Kidney (tissue), 14 donors: ENCODE results near the gene AQP11. TPM values are rescaled to one million over a fixed set of nuclear protein-coding genes. Genes with fewer than 3 reads are reported as not detected.

ENCODE experiments used
- DNase-seq, 5 donors: peaks; one replicate each; pipeline ENCODE4 v3.0.0-alpha.2; 2013 to 2020
- FAIRE-seq: peaks from 2 replicates; lab custom pipeline; 2012; peaks lifted over from hg19 to GRCh38; lab: Jason Lieb, UNC
- H3K27ac ChIP-seq, 2 donors: one replicate each; pipeline ENCODE4 v1.7.0; 2013; ENCODE audit warnings: low read depth in 2 of 2, low read length in 2 of 2, inconsistent platforms in 1 of 2
- H3K27me3 ChIP-seq: one replicate; pipeline ENCODE4 v1.7.1; 2013; ENCODE audit warnings: low read length, inconsistent platforms; ENCODE audit not compliant: control insufficient read depth, insufficient read depth
- H3K36me3 ChIP-seq, 3 donors: one replicate each; pipeline versions ENCODE4 v1.7.0 to v1.7.1; 2013; ENCODE audit warnings: low read length in 3 of 3, control low read depth in 1 of 3, inconsistent platforms in 1 of 3; ENCODE audit not compliant: insufficient read depth in 3 of 3, control insufficient read depth in 2 of 3
- H3K4me1 ChIP-seq, 3 donors: one replicate each; pipeline versions ENCODE4 v1.7.0 to v1.7.1; 2013; ENCODE audit warnings: low read length in 3 of 3, inconsistent platforms in 1 of 3, low read depth in 1 of 3; ENCODE audit not compliant: control insufficient read depth in 2 of 3, insufficient read depth in 2 of 3
- H3K4me3 ChIP-seq, 3 donors: one replicate each; pipeline versions ENCODE4 v1.7.0 to v1.8.1; 2013; ENCODE audit warnings: low read length in 3 of 3, control low read depth in 1 of 3, inconsistent platforms in 1 of 3
- H3K9ac ChIP-seq, 3 donors: one replicate each; pipeline versions ENCODE4 v1.7.0 to v1.7.1; 2013; ENCODE audit warnings: low read length in 3 of 3, control low read depth in 1 of 3, inconsistent platforms in 1 of 3
- H3K9me3 ChIP-seq, 3 donors: one replicate each; pipeline versions ENCODE4 v1.7.0 to v1.7.1; 2013; ENCODE audit warnings: low read length in 3 of 3, control low read depth in 1 of 3, inconsistent platforms in 1 of 3; ENCODE audit not compliant: control insufficient read depth in 2 of 3, insufficient read depth in 1 of 3
- intact Hi-C: fragments of 100-400 bp; cut with DNase I; formaldehyde crosslinking; loops from one replicate; pipeline ENCODE4 v1.11.1; 2022
- polyA plus RNA-seq: library from polyadenylated mRNA; stranded (reverse); fragments of 350-450 nt; fragmentation: Illumina TruSeq; extraction: RNeasy Lipid Tissue Mini Kit (QIAGEN cat#74804); gene quantifications from one replicate; pipeline ENCODE4 v1.2.3, GENCODE V29; 2014; ENCODE audit warnings: low read depth, low replicate concordance; ENCODE audit not compliant: insufficient read depth
- total RNA-seq: library from RNA; stranded (reverse); fragmentation: NEBNext Ultra II Directional; extraction: Animal tissue kit (Norgen Biotek cat#: 25700); gene quantifications from one replicate; pipeline ENCODE4 v1.2.1, GENCODE V29; 2021
- TF ChIP-seq, protein P1 (sequence below): IDR thresholded peaks from 3 replicates; pipeline ENCODE4 v1.5.1; 2012; ENCODE audit warnings: mild to moderate bottlenecking, moderate library complexity, borderline replicate concordance; ENCODE audit not compliant: insufficient read depth; ENCODE audit errors: extremely low read depth
- donor health status: control.
- donor health status: control.
- donor health status: control.
- donor health status: control.
- donor health status: control.
- donor health status: DM: yes; HTN: yes; CAD: no.
- donor health status: Normal renal cell carcinoma (clear cell type).

The AQP11 gene
- total and polyA plus RNA-seq, 2 donors from 2014 or later = 1.4 to 3.8 TPM

DNA sequence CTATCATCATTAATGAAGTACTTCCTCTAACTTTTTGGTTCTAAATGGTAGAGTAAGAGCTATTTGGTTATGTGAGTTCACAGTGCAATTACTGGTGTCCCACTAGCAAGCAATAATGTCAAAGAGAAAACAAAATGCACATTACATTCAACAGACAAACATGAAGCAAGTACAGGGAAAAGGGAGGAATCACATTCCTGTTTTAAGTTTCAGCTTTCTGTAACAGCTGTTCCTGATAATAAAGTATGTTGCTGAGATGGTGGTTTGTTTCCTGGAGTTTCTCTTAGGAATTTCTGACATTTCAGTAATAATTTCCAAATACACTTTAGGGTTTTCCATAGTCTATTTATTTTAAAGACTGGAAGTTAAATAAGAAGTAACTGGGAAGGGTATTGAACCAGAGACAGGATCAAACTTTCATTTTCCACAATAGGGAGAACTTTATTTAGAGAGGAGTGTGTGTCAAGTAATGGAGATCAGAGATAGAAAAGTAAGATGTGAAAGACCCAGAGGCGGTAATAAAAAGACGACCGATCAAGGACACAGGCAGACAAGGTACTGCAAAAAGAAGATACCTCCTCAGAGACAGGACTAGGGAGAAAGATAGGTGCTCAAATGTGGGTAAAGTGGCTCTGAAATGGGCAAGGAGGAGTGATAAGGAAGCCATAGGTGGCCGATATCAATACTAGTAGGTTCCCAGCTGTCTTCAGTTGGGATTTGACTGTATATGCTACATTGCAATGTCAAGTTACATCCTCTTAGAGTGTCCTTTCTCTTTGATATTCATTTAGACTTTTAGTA, 68.7 kb downstream of the AQP11 start:
- DNase-seq = peak in 2 of 5 donors; percentile 33 to 42
- FAIRE-seq = no peak
- H3K27me3 ChIP-seq = no peaks in the 10 kb centered on the region
- TF ChIP-seq, protein P1, sequence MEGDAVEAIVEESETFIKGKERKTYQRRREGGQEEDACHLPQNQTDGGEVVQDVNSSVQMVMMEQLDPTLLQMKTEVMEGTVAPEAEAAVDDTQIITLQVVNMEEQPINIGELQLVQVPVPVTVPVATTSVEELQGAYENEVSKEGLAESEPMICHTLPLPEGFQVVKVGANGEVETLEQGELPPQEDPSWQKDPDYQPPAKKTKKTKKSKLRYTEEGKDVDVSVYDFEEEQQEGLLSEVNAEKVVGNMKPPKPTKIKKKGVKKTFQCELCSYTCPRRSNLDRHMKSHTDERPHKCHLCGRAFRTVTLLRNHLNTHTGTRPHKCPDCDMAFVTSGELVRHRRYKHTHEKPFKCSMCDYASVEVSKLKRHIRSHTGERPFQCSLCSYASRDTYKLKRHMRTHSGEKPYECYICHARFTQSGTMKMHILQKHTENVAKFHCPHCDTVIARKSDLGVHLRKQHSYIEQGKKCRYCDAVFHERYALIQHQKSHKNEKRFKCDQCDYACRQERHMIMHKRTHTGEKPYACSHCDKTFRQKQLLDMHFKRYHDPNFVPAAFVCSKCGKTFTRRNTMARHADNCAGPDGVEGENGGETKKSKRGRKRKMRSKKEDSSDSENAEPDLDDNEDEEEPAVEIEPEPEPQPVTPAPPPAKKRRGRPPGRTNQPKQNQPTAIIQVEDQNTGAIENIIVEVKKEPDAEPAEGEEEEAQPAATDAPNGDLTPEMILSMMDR = no peak
- intact Hi-C loops = no loop called here
- H3K9ac ChIP-seq = no peak overlapping the region
- H3K4me1 ChIP-seq = no peaks in the 10 kb centered on the region
- H3K9me3 ChIP-seq = no peaks in the 10 kb centered on the region
- H3K36me3 ChIP-seq = no peaks in the 10 kb centered on the region
- H3K4me3 ChIP-seq = no peak overlapping the region
- no peak overlapping the region for H3K27ac ChIP-seq

Other genes with a start within 250 kb of the AQP11 start
- gene PAK1, start 115.9 kb upstream of the AQP11 start, total RNA-seq = 29.1 TPM
- 22.2 TPM for gene PAK1, start 115.9 kb upstream of the AQP11 start, polyA plus RNA-seq
- gene CLNS1A, start 47.8 kb downstream of the AQP11 start, total RNA-seq = 79.3 TPM
- gene CLNS1A, start 47.8 kb downstream of the AQP11 start, polyA plus RNA-seq = 74.4 TPM
- 71.9 TPM for gene RSF1, start 230.8 kb downstream of the AQP11 start, total RNA-seq
- 7.9 TPM for gene RSF1, start 230.8 kb downstream of the AQP11 start, polyA plus RNA-seq
- gene AAMDC, start 231.2 kb downstream of the AQP11 start, total RNA-seq = 35.8 TPM
- 70.8 TPM for gene AAMDC, start 231.2 kb downstream of the AQP11 start, polyA plus RNA-seq